ENCODE measurements around the gene HYLS1.
"Not testable (repeated sequence)": the region's sequence is repeated elsewhere in the genome, so short reads cannot be mapped to it uniquely, and the experiment has no call there.

The HYLS1 gene

DNA sequence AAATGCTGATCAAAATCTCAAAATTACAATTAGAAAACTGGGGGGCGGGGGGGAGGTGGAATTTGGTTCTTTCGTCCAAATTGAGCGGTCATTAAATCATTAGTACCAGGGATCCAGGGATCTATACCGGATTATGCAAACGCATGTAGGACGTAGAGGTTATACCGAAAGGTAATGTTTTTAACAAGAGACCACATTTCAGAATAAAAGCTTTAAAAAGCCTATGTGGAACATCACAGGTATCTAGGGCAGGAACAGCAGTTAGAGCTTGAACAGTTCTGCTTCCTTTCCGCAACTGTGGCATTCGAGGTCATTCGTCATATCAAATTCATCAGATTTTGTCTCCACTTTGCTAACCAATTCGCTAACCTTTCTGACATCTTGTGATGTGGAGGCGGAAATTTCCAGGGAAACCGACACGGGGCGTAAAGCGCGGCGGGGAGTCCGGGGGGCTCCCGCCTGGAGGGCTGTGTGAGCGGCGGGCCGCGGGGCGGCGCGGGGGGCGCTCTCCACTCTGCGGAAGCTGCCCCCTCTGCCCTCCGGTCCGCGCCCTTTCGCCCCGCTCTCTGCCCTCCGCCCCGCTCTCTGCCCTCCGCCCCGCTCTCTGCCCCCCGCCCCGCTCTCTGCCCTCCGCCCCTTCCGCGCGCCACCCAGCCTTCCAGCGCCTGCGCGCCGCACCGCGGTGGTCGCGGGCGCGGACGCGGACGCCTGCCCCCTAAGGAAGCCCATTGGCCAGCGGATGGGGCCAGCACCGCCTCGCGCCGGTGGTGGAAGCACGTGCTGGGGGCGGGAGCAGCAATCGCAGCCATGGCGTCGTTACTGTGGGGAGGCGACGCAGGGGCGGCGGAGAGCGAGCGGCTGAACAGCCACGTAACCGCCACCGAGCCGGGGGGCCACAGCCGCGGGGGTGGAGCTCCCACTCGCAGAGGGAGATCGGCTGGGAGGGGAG lies 16.5 kb downstream of the HYLS1 start, which contains the start of gene DDX25:
DDX25 (plus strand) TSS at position 798 of the 949 bp plus-strand sequence; CDS start at position 808, 10 bp downstream.
- DNase-seq: peak; percentile 89

DNA sequence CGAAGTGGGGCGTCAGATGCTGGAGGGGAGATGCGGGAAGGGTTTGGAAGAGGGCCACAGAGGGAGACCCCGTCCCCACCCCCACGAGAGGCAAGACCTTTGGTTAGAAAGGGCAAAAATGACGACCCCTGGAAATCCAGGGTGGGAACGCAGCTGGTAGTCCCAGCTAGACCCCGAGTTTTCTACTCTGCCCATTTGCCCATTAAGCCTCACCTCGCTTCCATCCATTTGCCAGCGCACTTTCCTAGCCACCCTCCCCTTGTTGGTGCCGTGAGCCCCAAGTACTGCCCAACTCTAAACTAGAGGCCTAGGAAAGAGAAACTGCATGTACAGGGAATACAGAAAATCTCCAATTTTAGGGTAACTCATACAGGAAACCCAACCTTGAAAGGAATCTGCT lies 17.2 kb downstream of the HYLS1 start:
- no peak for DNase-seq

DNA sequence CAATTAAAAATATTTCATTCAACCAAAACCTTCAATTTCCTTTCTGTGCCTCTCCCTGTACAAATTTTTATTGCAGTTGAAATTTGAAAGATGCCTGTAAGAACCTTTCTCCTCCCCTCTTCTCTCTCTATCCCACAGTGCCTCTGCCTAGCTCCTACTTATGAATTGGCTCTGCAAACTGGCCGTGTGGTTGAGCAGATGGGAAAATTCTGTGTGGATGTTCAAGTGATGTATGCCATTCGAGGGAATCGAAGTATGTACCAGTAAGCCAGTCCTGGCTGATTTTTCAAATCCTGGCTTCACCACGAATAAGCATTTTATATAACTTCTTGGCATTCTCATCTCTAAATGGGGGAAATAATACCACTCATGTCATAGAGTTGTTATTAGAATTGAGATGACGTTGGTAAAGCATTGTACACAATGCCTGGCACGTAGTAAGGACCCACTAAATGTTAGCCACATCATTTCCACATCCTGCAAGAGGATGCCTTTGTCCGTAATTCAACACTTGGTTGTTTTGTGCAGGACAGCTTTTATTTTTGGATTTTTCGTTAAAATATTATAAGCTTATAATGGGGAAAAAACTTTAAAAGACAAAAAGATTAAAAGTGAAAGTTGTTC lies 22.9 kb downstream of the HYLS1 start:
- no peak for DNase-seq

DNA sequence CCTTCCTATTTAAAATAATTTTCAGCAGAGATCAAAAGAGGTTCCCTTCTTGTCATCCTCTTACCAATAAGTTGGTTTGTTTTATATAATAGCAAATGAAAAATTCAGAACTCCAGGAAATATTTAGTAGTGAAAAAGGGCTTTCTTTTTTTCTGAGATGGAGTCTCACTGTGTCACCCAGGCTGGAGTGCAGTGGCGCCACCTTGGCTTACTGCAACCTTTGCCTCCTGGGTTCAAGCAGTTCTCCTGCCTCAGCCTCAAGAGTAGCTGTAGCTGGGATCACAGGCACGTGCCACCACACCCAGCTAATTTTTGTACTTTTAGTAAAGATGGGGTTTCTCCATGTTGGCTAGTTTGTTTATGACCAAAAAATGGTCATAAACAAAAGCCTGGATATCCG lies 27.1 kb downstream of the HYLS1 start:
- DNase-seq: not testable (repeated sequence)

DNA sequence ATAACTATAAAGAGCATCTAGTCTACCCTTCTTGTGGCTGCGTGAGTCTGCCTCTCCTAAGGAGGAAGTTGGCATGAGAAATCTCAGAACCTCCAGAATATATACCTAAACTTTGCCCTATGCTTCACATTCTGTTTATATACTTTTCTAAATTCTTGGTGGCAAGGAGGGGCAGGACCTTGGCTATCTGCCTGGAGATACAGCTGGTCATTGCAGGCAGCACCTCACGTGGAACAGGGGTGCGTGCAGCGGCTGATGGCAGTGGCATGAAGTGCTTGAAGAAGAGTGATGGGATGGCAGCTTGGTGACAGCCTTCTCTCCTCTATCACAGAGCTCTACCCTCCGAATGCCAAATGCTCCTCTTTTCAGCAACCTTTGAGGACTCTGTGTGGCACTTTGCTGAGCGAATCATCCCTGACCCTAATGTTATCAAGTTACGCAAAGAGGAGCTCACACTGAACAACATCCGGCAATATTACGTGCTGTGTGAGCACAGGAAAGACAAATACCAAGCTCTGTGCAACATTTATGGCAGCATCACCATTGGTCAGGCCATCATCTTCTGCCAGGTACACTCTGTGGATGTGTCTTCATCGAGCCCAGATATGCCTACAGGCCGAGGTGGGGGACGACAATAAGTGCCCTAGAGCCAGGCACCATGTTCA lies 29.3 kb downstream of the HYLS1 start:
- DNase-seq: no peak

DNA sequence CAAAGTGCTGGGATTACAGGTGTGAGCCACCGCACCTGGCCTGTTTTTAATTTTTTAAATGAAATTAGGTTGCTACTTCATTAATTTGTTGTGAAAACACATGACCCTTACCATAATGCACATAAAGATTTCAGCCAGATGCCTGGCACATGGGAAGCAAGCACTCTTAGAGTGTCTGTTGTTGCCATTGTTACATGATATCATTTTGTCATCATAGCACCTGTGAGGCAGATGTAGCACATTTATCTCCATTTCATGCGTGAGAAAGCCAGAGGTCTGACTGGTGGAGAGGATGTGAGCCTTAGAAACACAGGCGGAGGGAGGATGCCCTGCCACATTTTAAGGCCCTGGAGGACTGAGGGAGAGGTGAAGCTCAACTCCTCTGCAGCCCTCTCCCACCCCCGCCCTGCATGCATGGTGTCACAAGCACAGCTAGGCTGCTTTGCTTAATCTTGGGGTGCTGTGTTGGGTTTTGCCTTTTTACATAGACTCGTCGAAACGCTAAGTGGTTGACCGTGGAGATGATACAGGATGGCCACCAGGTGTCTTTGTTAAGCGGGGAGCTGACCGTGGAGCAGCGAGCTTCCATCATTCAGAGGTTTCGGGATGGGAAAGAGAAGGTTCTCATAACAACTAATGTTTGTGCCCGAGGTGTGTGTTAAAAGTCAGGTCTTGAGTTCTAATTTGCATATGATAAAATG lies 30.8 kb downstream of the HYLS1 start:
- no peak for DNase-seq

DNA sequence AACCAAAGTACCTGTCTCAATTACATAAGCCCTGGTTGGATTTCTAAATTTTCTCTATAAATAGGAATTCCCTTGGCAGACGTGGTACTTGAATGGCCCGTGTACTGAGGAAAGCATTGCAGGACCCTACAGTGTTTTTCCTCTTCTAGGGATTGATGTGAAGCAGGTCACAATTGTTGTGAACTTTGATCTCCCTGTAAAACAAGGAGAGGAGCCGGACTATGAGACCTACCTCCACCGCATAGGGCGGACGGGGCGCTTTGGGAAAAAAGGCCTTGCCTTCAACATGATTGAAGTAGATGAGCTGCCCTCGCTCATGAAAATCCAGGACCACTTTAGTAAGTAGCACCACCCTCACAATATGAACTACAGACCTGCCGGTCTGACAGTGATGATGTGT lies 33.6 kb downstream of the HYLS1 start:
- no peak for DNase-seq

DNA sequence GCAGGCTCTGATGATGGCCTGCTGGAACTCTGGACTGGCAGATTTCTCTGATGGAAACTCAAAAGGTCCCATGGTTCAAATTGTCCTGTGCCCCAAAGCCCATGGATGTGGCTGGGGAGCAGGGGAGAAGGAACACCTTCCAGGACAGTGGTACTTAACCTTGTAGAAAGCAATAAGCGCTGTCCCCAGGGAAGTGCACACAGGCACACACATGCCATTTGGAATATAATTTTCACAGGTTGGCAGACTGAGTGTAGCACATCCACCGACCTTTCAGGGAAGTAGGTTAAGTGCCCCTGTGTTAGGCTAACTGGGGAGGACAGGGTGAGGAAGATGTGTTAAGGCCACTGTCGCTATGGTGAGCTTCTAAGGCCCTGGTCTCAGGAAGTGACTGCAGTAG lies 34.7 kb downstream of the HYLS1 start:
- DNase-seq: no peak

DNA sequence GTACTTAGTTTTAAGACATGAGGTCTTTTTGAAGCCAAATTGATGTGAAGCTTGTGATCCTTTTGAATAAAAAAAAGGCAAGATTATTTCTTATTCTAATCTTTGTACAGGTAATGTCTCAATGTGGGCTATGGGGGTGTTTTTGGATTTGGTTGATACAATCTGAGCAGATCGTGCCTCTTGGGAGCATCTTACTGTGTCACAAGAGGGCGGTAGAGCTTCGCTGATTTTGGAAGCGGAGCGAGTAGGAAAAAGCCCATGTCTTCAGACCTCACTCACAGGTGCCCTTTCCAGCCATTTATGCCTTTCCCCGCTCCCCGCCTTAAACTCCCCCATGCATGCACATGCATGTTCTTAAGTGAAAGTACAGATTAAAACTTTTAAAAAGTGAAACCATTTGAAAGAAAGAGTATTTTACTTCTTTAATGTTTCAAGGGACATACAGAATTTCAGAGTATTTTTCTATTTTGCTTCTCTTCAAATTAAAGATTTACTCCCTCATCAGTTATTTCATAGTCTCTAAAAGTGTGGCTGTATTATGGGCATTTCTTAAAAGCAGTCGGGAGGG lies 35.6 kb downstream of the HYLS1 start:
- DNase-seq: peak; percentile 65

DNA sequence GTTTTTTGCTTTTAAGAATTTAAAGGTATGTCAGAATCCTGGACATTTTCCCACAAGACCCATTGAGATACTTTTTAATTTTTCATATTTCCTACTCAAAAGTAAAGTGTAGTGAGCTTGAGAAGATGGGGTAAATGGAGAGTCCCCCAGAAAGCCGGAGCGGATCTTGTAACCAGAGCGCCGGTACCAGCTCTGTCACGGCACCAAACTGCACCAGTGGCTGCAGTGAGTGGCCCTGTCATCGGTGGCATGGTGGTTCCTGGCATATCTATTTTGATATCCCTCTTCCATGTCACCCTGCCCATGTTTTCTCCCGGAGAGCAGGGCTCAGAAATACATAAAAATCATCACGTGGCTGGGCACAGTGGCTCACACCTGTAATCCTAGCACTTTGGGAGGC lies 36.2 kb downstream of the HYLS1 start:
- DNase-seq: no peak

DNA sequence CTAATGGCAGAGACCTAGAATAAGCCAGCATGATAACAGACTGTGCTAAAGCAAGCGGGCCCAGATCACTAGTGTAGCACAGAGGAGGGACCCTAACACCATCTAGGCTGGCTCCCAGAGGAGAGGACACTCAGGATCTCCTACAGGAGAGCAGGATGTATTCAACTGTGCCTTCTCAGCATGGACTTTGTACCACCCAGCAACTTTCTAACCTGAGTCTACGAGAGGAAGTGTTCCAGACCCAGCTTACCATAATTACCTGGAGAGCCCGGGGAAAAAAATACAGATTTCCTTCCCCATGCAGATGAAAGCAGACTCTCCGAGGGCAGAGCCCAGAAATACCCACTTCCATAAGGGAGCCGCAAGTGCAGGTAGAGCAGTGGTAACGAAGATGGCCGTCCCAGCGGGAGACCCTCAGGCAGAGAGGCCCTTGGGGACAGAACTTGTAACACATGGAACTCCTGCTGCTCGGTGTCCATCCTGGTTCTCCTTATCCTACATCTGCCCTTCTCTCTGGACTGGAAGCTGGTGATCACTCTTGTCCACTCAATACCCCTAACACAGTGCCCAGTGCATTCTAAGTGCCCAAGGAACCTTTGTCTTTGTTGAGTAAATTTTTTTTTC lies 37.0 kb downstream of the HYLS1 start:
- DNase-seq: no peak

DNA sequence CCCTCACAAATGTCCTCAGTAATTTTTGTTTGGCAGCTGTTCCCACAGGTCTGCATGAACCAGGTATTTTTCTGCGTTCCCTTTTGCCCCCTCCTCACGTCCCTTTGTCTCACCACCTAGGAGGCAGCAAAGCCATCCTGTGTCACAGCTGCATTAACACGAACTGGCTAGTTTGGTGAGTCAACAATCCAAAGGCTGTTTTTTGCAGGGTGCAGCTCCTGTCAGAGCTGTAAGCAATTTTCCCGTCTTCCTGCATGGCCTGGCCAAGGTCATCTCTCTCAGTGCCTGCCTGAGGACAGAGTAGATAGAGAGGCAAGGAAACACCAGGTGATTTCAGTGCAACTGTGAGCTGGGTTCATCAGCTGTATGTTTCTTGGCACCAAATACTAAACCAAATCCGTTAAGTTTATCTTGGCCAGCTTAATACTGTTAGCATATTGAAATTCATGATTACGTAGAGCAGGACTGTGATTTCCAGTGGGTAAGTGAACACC lies 37.8 kb downstream of the HYLS1 start:
- no peak for DNase-seq

DNA sequence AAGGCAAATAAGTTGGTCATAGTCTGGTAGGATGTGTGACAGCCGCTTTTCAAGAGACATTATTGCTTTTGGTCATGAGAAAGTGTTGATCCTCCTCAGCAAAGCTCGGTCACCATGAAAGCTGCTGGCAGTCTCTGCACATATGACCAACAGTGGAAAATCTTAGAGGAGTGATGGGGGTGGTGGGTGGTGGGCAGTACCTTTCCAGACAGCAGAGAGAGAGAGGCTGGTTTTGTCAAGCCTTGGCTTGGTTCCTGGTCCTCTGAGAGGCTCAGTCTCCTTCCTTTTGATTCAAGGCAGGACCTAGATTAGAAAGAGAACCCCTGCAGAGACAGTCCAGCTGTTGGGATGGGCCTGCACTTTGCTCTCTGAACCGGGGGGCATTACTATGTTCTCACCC lies 38.3 kb downstream of the HYLS1 start:
- no peak for DNase-seq

DNA sequence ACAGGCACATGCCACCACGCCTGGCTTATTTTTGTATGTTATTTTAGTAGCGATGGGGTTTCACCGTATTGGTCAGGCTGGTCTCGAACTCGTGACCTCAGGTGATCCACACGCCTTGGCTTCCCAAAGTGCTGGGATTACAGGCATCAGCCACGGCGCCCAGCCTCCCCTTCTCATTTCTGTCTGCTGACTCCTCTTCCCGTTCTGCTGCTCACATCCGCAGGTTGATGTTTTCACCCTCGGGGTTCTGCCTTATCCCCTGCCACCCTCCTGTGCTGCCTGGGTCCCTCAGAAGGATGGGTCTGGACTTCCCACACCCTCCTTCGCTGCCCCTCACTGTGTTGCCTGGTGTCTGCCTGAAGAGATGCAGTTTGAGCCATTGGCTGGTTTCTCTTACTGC lies 39.2 kb downstream of the HYLS1 start:
- DNase-seq: no peak

DNA sequence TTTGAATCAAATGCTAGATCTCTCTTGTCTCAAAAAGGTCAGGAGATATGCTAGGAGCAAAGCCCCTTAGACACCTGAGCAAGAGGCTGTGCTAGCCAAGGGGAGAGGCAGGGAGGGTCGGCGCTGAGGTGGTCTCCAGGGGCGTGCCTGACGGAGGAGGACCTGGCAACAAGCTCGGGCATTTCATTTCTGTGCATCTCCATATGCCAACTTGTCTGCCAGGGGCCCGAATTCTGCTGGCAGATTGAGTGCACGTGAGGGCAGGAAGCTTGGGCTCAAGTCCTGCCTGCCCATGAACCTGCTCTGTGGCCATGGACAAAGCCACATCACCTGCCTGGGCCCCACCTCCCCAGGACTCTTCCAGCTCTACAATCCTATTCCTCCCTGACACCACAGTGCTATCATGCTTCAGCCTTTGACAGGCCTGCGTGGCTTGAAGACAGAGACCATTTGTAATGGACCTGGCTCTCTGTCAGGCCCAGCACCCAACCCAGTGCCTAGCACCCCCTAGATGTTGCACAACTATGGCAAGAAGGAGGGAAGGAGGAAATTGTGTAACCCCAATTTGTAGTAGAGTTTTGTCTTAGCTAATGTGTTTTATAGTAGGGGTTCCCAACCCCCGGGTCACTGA lies 42.1 kb downstream of the HYLS1 start:
- no peak for DNase-seq

DNA sequence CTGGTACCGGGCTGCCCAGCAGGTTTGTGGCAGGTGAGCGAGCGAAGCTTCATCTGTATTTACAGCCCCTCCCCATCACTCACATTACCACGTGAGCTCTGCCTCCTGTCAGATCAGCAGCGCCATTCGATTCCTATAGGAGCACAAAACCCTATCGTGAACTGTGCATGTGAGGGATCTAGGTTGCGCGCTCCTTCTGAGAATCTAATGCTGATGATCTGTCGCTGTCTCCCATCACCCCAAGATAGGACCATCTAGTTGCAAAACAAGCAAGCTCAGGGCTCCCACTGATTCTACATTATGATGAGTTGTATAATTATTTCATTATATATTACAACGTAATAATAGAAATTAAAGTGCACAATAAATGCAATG lies 42.6 kb downstream of the HYLS1 start:
- no peak for DNase-seq

DNA sequence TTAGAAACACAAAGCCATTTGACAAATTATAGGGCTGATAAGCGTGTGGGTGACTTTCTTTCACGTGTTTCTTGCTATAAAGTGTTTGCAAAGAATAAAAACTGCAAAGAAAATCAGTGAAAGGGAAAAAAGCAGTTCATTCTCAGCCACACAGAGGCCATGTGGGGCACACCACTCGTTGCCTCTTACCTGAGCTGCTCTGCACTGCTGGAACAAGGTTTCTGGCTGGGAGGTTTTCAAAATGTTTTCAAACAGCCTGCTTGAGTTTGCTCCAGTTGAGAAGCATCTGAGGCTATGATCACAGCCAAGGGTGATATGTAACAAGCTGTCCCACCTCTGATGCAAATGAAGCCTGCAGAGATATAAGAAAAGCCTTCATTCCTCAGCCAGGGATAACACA lies 43.6 kb downstream of the HYLS1 start:
- no peak for DNase-seq

DNA sequence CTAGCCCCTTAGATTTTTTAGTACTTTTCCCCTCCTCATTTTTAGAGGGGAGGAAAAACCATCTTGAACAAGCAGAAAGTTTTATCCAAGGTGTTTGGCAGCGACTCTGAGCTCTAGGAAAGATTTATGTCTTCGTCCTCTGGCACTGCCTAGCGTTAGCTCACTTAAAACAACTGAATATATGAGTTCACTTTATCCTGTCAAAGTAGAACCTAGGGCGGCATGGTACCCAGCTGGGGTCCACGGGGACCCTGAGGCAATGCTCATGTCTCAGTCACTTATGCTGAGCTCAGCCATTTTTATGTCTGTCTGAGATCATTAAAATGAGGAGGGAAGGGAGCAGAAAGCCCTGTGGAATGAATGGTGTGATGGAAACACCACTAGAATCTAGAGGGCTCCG lies 44.2 kb downstream of the HYLS1 start:
- no peak for DNase-seq

DNA sequence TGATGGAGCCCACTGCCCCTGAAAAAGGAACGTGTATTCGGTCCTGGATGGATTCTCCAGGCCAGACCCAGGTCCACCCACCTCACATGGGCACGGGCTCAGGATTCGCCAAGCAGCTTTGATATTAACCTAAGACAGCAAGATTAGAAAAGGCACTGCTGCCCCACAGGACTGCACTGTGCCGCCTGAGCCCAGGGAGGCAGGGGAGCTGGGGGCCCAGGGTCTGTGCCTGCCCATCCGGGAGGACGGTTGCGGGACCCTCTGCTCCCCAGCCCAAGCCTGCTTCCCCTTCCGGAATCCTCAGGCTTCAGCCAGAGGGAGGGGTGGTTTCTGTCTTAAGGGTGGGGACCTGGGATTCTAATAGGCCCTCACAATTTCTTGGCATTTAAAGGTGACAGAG lies 44.8 kb downstream of the HYLS1 start:
- DNase-seq: no peak

DNA sequence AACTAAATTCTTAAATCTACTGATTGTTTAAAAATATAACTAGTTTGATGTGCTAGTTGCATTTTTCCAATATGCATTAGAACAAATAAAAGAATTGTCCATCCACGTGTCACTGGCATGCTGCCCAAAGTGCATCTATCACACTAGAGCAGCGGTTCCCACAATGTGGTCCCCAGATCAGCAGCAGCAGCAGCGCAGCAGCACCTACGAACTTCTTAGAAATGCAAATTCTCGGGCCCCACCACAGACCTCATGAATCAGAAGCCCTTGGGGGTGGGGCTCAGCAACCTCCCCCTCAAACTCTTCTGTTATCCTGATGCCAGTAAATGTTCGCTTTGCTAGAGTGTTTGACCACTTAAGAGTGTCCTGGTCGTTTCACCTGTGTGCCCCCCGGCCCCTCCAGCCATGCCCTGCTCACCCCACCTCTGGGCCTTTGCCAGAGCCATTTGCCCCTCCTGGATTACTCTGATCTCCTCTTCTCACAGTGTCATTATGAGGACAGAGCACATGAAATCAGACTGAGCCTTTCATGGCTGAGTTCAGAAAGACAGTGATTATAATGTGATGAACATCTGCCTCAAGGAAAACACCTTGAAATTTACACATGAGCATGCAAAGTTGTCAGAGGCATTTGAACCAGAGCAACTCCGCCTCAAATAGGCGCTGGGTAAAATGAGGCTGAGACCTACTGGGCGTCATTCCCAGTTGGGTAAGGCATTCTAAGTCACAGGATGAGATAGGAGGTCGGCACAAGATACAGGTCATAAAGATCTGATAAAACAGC lies 45.8 kb downstream of the HYLS1 start:
- no peak for DNase-seq

DNA sequence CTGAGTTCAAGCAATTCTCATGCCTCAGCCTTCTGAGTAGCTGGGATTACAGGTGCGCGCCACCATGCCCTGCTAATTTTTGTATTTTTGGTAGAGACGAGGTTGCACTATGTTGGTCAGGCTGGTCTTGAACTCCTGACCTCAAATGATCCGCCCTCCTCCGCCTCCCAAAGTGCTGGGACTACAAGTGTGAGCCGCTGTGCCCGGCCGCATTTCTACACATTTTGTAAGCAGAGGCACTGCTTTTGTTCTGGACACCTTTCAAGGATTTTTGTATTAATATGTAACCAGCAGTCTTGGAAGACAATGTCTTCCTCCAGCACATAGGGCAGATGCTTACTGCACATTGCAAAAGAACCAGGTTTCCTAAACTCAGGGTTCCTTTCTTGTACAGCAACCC lies 47.0 kb downstream of the HYLS1 start:
- no peak for DNase-seq

Measured in NCI-H146 (cell line).